GM21576 (cell line): Measurements from ENCODE around the gene SMARCE1.

ENCODE experiments used
- ATAC-seq: cut with Tn5 transposase; IDR thresholded peaks from one replicate; pipeline ENCODE4 v1.9.1; 2021; ENCODE audit warnings: mild to moderate bottlenecking, moderate library complexity; ENCODE audit not compliant: unreplicated experiment

Gene SMARCE1

GRCh38 chr17:40647624-40648383 is at the start of gene SMARCE1:
TSS of gene SMARCE1 (minus strand) at chr17:40647818. CDS start at chr17:40645802, 2,016 bp downstream.
- peak; percentile 55 for ATAC-seq

GRCh38 chr17:40697297-40697696 is 49.7 kb upstream of the SMARCE1 start:
- ATAC-seq = no peak

GRCh38 chr17:40696651-40697072 is 49.0 kb upstream of the SMARCE1 start:
- no peak for ATAC-seq

GRCh38 chr17:40695874-40696472 is 48.4 kb upstream of the SMARCE1 start:
- no peak for ATAC-seq

GRCh38 chr17:40694584-40694983 is 47.0 kb upstream of the SMARCE1 start:
- no peak for ATAC-seq

DNA sequence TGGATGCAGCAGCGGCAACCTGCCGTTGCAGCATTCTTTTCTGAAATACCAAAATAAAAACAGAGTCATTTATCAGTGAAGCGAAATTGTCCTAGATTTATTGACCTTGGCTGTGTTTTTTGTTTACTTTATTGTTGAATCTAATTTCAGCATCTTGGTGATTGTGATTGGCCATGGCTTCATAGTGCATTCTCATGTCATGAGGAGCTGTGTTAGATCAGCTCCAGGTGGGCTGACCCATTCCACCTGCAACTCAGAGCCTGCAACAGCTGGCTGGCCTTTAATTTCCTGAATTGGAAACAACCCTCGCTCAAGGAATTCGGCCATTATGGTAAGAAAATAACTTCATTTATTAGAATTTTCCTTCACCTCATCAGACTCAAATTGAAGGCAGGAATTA is 39.5 kb upstream of the SMARCE1 start:
- ATAC-seq = no peak

- ATAC-seq = no peak
Observed at GRCh38 chr17:40686192-40686591, 38.6 kb upstream of the SMARCE1 start.

DNA sequence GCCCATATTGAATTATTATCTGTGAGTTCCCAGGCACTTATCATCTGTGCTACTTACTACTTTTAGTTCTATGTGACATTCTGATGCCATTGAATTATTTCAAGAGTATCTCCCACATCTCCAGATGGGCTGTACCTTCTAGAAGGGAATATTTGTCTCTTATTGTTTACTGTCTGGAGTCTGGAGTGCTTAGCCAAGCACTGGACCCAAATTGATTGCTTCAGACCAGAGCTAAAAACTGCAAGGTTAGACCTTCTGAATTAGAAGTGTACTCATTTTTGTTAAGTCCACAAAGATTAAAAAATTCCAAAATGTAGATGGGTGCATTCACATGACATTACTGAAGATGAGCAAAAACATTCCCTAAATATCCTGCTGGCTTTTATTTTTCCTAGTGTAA is 33.4 kb upstream of the SMARCE1 start:
- no peak for ATAC-seq

DNA sequence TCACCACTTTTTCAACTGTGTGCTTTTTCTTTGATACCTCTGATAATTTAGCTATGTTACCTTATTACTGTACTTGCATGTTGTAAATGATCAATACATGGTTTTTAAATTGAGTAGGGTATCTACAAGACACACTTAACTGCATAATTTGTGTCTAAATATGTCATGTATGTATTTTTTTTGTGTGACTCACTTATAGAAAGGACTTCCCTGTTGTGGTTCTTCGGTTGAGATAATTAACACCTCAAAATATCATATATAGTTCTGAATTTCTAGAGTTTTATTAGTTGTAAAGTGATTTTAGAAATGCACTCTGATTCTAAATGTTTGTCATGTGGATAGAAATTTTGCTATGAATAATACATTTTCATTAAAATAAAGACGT is 31.9 kb upstream of the SMARCE1 start:
- no peak for ATAC-seq

GRCh38 chr17:40678902-40679522 is 31.4 kb upstream of the SMARCE1 start:
- no peak for ATAC-seq

- no peak for ATAC-seq
Observed at GRCh38 chr17:40675905-40676304, 28.3 kb upstream of the SMARCE1 start.

- no peak for ATAC-seq
Observed at GRCh38 chr17:40672654-40673053, 25.0 kb upstream of the SMARCE1 start.

DNA sequence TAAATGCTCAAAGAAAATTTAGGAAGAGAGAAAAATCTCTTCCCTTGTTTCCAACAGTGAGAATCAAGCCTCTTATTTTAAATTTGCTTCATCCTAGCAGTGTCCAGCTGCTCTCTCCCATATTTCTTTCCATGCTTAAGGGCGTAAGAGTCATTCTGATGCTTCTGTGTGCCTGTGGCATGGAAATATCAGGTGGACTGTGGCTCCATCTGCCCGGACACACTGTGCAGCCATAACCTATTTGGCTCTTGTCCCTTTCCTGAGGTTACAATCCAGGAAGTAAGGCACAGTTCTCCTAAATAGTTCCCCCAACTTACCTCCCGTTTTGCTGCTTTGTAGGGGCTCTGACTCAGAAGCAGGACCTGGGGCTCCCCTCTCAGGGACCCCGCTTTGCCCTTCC is 23.7 kb upstream of the SMARCE1 start:
- no peak for ATAC-seq

DNA sequence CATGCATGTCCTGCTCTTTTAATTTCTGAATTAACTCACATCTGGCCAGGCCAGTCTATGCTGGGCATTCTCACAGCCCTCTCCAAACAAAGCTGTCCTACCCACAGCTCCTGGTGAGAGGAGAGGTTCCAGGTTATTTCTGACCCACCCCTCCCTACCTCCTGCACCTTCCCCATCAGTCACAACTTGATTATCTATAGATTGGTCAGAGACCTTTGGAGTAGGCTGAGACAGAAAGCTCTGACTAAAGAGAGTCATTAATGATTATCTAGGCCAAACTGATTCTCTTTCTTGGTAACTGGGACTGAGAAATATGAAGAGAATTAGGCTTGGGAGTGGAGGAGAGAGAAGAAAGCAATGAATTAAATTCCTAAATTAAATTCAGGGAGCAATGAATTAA is 18.7 kb upstream of the SMARCE1 start:
- no peak for ATAC-seq

GRCh38 chr17:40664582-40665333 is 17.1 kb upstream of the SMARCE1 start, which contains the start of gene KRT222:
TSS of gene KRT222 (minus strand) at chr17:40665177. CDS start at chr17:40665099, 78 bp downstream.
- ATAC-seq = no peak

- no peak for ATAC-seq
Observed at GRCh38 chr17:40663252-40663651, 15.6 kb upstream of the SMARCE1 start.

DNA sequence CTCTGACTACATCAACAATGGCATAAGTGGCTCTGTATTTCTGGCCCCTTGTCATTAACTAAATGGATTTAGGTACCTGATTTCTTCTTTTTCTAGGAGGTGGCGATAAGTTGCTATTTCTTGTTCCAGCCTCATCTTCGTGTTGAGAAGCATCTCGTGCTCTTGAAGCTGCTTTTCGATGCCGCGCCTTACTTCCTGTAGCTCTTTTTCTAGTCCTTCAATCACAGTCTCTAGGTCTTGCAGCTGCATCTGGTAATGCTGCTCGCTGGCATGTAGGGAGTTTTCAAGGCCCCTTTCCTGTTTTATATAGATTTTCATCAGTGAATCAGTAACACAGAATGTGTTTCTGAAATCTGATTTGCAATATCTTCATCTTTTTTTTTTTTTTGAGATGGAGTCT is 12.3 kb upstream of the SMARCE1 start:
- ATAC-seq = no peak

DNA sequence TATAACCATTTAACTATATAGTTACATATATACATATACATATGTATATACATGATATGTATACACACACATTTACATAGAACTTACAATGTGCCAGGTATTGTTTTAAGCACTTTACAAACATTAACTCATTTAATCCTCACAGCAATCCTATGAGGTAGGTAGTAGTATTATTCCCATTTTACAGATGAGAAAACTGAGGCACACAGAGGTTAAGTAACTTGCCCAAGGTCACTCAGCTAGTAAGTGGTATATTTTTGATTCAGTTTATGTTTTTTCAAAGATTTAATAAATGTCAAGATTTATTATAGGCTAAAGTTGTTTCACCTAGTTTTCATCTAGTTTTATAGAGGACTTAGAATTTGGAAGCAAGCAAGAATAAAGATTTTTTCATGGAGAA is 10.8 kb upstream of the SMARCE1 start:
- no peak for ATAC-seq

GRCh38 chr17:40651939-40652338 is 4.3 kb upstream of the SMARCE1 start:
- no peak for ATAC-seq

DNA sequence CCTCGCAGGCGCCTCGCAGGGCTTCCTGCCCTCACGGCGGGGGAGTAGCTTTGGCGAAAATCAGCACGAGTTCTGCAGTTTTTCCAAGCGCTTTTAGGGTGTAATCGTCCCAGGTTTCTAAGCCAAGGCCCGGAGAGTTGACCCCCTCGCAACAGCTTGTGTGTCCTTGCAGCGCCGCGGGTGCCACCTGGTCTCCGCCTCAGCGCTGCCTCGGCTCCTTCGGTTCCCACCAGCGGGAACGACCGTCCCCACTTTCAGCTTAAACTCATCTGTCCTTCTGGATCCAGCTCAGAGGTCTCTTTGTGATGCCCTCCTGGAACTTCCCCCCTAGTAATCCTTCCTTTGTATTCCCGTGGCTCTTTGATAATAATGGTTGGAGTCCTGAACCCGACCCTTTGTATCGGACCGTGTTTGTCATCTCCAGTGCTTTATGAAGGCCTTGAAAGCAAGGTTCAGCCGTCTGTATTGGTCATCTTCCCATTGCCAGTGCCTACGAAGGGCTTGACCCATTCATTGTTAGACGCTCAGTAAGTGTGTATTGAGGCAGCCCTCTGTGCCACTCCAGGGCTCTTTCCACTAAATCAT is 858 bp upstream of the SMARCE1 start:
- peak; percentile 33 for ATAC-seq
